ENCODE data around the gene ATP13A4.

GRCh38 chr3:193407688-193408087, 147.0 kb downstream of the ATP13A4 start:
- TF ChIP-seq POLR2A (IDR thresholded peaks at IDR 0.05) (no peak), CTCF (IDR thresholded peaks at IDR 0.05) (no peak), POLR2AphosphoS5 (IDR thresholded peaks at IDR 0.05) (no peak)
